NB4 (cell line): ENCODE results near the gene RRAD.

Source experiments
- MAX ChIP-seq: IDR thresholded peaks from 2 replicates; pipeline ENCODE4 v1.6.1; 2011; ENCODE audit warnings: low read depth, low read length
- POLR2A ChIP-seq: IDR thresholded peaks from 2 replicates; pipeline ENCODE4 v1.6.1; 2011; ENCODE audit warnings: mild to moderate bottlenecking; ENCODE audit not compliant: insufficient read length; ENCODE audit errors: extremely low read depth
- TF ChIP-seq, protein P1 (sequence below): IDR thresholded peaks from one replicate; pipeline ENCODE4 v1.5.1; 2012; ENCODE audit warnings: low read depth, low read length

DNA sequence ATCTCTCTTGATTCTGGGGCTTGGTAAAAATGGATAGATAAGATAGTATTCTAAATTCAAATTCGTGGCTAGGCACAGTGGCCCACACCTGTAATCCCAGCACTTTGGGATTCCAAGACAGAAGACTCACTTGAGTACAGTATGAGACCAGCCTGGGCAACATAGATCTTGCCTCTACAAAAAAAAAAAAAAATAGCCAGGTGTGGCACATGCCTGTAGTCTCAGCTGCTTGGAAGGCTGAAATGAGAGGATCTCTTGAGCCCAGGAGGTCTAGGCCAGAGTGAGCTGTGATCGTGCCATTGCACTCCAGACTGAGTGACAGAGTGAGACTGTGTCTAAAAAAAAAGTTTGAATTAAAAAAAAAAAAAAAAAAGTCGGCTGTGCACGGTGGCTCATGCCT is 35.7 kb downstream of the RRAD start:
- TF ChIP-seq, protein P1, sequence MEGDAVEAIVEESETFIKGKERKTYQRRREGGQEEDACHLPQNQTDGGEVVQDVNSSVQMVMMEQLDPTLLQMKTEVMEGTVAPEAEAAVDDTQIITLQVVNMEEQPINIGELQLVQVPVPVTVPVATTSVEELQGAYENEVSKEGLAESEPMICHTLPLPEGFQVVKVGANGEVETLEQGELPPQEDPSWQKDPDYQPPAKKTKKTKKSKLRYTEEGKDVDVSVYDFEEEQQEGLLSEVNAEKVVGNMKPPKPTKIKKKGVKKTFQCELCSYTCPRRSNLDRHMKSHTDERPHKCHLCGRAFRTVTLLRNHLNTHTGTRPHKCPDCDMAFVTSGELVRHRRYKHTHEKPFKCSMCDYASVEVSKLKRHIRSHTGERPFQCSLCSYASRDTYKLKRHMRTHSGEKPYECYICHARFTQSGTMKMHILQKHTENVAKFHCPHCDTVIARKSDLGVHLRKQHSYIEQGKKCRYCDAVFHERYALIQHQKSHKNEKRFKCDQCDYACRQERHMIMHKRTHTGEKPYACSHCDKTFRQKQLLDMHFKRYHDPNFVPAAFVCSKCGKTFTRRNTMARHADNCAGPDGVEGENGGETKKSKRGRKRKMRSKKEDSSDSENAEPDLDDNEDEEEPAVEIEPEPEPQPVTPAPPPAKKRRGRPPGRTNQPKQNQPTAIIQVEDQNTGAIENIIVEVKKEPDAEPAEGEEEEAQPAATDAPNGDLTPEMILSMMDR = no peak
- no peak for TF ChIP-seq POLR2A
- no peak for TF ChIP-seq MAX
